Activated naive CD8-positive, alpha-beta T cell treated with anti-CD3 and anti-CD28 coated beads, Interleukin-2, amount 10 ng/mL, durations not matched to agents 7 days and 5 days (primary cell): ENCODE results near the gene MUC5AC. TPM values are rescaled to one million over a fixed set of nuclear protein-coding genes. Genes with fewer than 3 reads are reported as not detected.

Source experiments
- ATAC-seq: fragments of 150-1000 bp; cut with Tn5 transposase; one replicate; pipeline ENCODE4 v1.10.0; 2021; ENCODE audit warnings: low read depth, moderate library complexity
- POLR2A ChIA-PET: fragments of 350-600 bp; sonication (Branson Sonifier 250); formaldehyde crosslinking; loops from one replicate; lab custom pipeline; 2021; ENCODE audit warnings: antibody characterized with exemption; lab: Charles Lee
- DNase-seq: peaks from one replicate; pipeline ENCODE4 v3.0.0; 2021
- H3K27ac Mint-ChIP-seq: one replicate; pipeline ENCODE4 v1.8.0; 2022; ENCODE audit warnings: mild to moderate bottlenecking, mixed read lengths
- H3K27me3 Mint-ChIP-seq: one replicate; pipeline ENCODE4 v1.8.0; 2022; ENCODE audit warnings: mild to moderate bottlenecking, moderate library complexity, mixed read lengths
- H3K36me3 Mint-ChIP-seq: one replicate; pipeline ENCODE4 v1.8.0; 2021; ENCODE audit warnings: mild to moderate bottlenecking, mixed read lengths
- H3K4me1 Mint-ChIP-seq: one replicate; pipeline ENCODE4 v1.8.0; 2021; ENCODE audit warnings: mixed read lengths
- H3K4me3 Mint-ChIP-seq: one replicate; pipeline ENCODE4 v1.8.0; 2022; ENCODE audit warnings: mild to moderate bottlenecking, moderate library complexity, mixed read lengths
- H3K9me3 Mint-ChIP-seq: one replicate; pipeline ENCODE4 v1.8.0; 2021; ENCODE audit warnings: mixed read lengths
- total RNA-seq, 2 experiments: library from RNA; stranded (reverse); gene quantifications; one replicate each; pipeline ENCODE4 v1.2.3, GENCODE V29; 2021

MUC5AC gene
- total RNA-seq, 2 experiments from 2014 or later = not detected

DNA sequence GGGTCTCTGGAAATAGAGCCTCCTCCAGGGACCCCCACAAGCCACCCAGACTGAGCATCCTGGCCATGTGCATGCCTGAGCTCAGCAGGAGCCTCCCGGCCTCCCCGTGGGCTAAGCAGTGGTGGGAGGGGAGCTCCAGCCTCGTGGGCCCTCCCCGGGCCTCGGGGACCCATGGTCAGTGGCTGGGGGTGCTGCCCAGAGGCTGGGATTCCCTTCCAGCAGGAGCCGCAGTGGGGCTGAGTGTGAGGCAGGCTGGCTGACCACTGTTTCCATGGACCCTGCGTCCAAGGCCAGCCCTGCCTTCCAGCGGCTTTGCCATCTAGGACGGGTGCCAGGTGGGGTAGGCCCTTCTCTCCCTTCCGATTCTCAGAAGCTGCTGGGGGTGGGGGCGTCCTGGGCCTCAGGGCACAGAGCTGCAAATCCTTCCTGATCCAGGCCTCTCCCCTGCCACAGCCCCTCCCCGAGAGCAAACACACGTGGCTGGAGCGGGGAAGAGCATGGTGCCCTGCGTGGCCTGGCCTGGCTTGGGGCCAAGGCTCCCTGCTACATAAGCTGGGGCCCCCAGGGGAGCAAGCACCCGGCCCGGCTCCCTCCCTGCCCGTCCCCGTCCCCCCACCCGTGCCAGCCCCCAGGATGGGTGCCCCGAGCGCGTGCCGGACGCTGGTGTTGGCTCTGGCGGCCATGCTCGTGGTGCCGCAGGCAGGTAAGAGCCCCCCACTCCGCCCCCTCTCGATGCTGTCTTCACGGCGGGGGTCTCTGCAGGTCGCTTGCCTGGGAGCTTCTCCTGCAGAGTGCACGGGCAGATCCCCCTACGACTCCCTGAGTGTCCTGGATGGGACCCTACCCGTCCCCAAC is 65.0 kb downstream of the MUC5AC start, which contains the start of gene MUC5B:
TSS of gene MUC5B (plus strand) at position 576 of the 855 bp plus-strand sequence. CDS start at position 634, 58 bp downstream.
- H3K27ac Mint-ChIP-seq = no peak within 1 kb of the TSS
- ATAC-seq = no peak
- H3K4me1 Mint-ChIP-seq = no peaks in the 10 kb centered on the region
- H3K9me3 Mint-ChIP-seq = no peaks in the 10 kb centered on the region
- no peak for DNase-seq
- H3K36me3 Mint-ChIP-seq = no peaks in the 10 kb centered on the region
- H3K4me3 Mint-ChIP-seq = no peak within 1 kb of the TSS
- H3K27me3 Mint-ChIP-seq = no peaks in the 10 kb centered on the region
- POLR2A ChIA-PET = no interaction called here

DNA sequence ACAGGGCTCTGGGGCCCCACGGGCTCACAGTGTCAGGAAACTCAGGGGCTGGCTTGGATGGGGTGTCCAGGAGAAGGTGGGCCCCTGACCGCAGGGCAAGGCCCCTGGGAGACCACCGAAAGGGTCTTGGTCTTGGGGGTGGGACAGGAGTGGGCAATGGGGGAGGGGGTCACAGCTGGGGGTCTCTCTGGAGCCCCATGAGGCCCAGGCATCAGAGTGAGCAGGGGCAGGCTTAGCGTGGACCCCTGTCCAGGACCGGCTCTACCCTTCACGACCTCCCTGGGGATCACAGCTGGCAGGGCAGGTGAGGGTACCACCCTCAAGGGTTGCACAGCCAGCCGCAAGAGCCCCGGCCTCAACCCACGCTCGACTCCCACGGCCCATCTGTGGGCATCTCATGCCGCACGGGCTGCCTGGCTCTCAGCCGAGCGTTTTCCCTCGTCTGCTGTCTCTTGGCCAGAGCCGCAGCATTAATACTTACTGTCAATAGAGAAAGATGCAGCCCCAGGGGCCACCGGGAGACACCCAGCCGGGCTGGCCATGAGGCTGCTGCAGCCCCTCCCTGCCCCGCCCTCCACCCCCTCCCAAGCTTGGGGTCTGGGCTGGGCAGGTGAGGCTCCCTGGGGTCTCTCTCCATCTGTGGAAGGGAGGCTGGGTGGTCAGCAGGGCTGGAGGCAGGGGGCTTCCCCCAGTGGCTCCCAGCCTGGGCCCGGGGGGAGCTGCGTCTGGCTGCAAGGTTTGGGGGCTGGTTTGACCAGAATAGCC is 65.8 kb downstream of the MUC5AC start:
- DNase-seq (no peak), ATAC-seq (no peak)
- H3K9me3 Mint-ChIP-seq = no peaks in the 10 kb centered on the region
- no peak overlapping the region for H3K27ac Mint-ChIP-seq
- H3K36me3 Mint-ChIP-seq = no peaks in the 10 kb centered on the region
- H3K27me3 Mint-ChIP-seq = no peaks in the 10 kb centered on the region
- POLR2A ChIA-PET = no interaction called here
- H3K4me1 Mint-ChIP-seq = no peaks in the 10 kb centered on the region
- no peak overlapping the region for H3K4me3 Mint-ChIP-seq

DNA sequence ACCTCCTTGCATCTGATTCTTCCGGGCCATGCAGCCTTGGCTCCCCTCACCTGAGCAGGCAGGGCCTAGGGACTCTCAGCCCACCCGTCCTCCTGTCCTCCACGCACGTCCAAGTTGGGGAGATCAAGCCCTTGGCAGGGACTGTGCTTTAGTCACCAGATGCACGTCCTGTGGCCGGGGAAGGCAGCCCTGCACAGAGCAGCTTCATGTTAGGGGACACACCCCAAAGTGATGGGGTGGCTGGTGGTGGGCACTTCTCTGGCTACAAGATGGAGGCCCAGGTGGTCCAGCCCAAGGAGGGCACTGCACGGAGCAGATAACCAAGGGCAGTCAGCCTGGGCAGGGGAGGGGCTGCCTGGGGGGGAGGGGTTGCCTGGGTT is 66.3 kb downstream of the MUC5AC start:
- Mint-ChIP-seq H3K27ac (no peak overlapping the region), H3K9me3 (no peaks in the 10 kb centered on the region), H3K36me3 (no peaks in the 10 kb centered on the region), H3K4me3 (no peak overlapping the region), H3K27me3 (no peaks in the 10 kb centered on the region), H3K4me1 (no peaks in the 10 kb centered on the region)
- no peak for ATAC-seq
- POLR2A ChIA-PET = no interaction called here
- DNase-seq = no peak

DNA sequence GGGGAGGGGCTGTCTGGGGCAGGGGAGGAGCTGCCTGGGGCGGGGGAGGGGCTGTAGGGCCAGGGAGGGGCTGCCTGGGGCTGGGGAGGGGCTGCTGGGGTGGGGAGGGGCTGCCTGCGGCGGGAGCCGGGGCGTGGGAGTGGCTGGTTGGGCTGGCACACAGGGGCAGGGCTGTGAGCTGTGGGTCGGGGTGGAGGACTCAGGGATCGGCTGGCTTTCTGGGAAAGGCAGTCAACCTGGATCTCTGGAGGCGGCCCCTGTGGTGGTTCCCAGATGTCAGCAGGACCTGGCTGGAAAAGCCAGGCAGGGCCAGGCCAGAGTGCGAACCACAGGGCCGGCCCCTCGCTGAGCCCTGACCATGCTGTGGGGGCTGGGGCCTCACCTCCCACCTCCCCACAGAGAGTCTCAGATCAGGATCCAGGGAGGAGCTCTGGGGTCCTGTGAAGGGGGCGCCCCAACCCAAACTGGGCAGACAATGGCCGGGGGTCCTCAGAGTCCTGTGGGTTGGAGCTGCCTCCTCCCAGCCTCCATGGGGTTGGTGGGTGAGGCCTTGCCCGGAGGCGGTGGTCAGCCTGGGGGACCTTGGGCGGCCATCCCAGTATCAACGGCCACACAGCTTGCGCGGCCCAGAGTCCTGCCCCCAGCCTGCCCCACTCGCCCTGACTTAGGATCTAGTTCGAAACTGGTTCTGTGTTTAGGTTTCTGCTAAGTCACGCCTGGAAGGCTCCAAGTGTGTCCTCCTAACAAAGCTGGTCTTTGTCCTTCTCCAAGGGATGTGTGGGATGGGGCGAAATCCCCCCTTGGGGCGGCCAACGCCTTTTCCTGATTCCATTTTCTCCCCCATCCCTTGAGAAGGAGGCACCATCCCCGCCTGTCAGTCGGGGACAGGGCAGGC is 67.0 kb downstream of the MUC5AC start:
- H3K36me3 Mint-ChIP-seq = no peaks in the 10 kb centered on the region
- DNase-seq = no peak
- POLR2A ChIA-PET = no interaction called here

DNA sequence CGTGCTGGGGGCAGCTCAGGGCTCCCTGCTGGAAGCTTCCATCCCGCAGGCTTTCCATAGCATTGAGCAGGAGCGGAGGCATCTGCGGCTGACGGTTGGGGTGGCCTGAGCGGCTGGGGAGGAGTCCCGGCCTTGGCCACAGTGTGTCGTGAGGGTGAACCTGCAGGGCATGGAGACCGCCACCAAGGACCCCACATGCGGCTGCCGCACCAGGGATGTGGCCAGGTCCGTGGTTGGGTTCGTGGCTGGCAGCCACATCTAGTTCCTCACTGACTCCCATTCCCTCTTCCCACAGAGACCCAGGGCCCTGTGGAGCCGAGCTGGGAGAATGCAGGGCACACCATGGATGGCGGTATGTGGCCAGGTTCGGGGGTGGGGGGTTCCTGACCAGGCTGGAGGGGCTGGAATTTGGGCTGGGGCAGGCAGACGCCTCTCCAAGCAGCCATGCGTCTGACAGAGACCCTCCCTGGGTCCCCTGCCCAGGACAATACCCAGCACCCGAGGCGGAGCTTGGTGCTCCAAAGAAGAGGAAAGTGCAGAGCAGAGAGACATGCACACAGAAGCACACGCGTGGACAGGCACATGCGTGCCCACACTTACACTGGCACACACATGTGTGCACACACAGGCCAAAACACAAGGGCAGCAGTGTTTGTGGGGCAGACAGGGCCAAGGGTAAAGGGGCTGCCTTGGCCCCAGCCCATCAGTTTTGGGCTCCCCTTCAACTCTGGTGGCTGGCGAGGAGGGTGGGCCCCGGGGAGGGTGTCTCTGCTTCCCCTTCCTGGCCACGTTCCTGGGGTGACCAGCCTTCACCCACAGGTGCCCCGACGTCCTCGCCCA is 67.9 kb downstream of the MUC5AC start:
- H3K27me3 Mint-ChIP-seq = no peaks in the 10 kb centered on the region
- POLR2A ChIA-PET = no interaction called here
- no peaks in the 10 kb centered on the region for H3K4me1 Mint-ChIP-seq
- no peak for DNase-seq
- H3K36me3 Mint-ChIP-seq = no peaks in the 10 kb centered on the region
- no peaks in the 10 kb centered on the region for H3K9me3 Mint-ChIP-seq
- H3K27ac Mint-ChIP-seq = no peak overlapping the region
- H3K4me3 Mint-ChIP-seq = no peak overlapping the region
- no peak for ATAC-seq

More for the DNA sequence above, 67.0 kb downstream of the MUC5AC start:
- Mint-ChIP-seq H3K4me1 (no peaks in the 10 kb centered on the region), H3K27me3 (no peaks in the 10 kb centered on the region), H3K9me3 (no peaks in the 10 kb centered on the region), H3K27ac (no peak overlapping the region), H3K4me3 (no peak overlapping the region)
- ATAC-seq = no peak

DNA sequence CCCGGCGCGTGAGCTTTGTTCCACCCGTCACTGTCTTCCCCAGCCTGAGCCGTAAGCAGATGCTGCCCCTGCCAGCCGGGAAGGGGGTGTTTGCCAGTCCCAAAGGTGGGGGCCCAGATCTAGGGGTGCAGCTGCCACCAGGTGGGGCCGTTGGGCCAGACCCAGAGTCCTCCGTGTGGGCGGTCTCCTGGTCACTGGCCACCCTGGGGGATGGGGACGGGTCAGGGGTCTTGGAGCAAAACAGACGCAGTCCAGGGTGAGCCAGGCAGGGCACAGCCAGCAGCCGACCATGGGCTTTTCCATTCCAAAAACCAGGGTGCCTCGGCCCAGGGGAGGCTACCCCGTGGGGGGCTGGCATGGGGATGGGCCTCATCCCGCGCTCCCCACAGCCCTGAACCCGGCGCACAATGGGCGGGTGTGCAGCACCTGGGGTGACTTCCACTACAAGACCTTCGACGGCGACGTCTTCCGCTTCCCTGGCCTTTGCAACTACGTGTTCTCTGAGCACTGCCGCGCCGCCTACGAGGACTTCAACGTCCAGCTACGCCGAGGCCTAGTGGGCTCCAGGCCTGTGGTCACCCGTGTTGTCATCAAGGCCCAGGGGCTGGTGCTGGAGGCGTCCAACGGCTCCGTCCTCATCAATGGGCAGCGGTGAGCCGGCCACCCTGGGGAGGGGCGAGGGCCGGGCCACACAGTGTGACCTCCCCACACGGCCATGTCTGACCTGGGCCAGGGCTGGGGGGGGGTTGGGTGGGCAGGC is 68.7 kb downstream of the MUC5AC start:
- Mint-ChIP-seq H3K4me1 (no peaks in the 10 kb centered on the region), H3K36me3 (no peaks in the 10 kb centered on the region), H3K27ac (no peak overlapping the region), H3K9me3 (no peaks in the 10 kb centered on the region), H3K27me3 (no peaks in the 10 kb centered on the region), H3K4me3 (no peak overlapping the region)
- ATAC-seq (no peak), DNase-seq (peak; percentile 35)
- POLR2A ChIA-PET = no interaction called here

DNA sequence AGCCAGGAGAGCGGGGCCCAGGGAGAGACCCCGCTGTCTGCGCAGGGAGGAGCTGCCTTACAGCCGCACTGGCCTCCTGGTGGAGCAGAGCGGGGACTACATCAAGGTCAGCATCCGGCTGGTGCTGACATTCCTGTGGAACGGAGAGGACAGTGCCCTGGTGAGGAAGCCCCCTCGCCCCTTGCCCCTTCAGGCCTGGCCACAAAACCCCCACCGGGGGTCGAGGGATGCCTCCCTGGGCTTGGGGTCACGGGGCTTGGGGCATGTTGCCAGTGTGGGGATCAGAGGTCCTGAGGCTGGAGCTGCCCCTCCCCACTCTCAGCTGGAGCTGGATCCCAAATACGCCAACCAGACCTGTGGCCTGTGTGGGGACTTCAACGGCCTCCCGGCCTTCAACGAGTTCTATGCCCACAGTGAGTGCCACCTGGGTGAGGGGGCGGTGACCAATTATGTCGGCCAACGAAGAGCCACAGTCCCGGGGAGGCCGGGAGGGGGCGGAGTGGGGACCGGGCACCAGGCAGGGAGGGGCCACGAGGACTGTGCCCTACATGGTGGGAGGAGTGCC is 69.3 kb downstream of the MUC5AC start:
- H3K4me3 Mint-ChIP-seq = no peak overlapping the region
- H3K27me3 Mint-ChIP-seq = no peaks in the 10 kb centered on the region
- ATAC-seq (no peak), DNase-seq (no peak)
- H3K4me1 Mint-ChIP-seq = no peaks in the 10 kb centered on the region
- H3K9me3 Mint-ChIP-seq = no peaks in the 10 kb centered on the region
- H3K27ac Mint-ChIP-seq = no peak overlapping the region
- POLR2A ChIA-PET = no interaction called here
- H3K36me3 Mint-ChIP-seq = no peaks in the 10 kb centered on the region

DNA sequence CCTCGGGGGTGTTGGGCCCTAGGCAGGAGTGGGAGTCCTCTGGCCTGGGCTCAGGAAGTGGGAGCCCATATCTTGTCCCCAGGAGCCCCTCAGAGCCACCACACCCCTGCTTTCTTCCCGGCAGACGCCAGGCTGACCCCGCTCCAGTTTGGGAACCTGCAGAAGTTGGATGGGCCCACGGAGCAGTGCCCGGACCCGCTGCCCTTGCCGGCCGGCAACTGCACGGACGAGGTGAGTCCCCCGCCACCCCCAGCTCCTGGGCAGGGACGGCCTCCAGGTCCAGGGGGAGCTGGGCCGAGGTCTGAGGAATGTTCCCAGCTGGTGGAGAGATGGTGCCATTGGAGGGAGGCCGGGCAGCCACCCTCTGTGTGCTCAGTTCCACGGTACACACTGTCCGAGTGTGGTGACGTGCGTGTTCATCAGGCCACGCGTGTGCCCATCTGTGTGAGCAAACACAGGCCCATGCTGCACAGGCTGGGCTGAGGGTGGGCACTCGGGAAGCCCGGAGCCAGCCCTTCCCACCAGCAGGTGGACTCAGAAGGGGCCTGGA is 69.9 kb downstream of the MUC5AC start:
- H3K4me1 Mint-ChIP-seq = no peaks in the 10 kb centered on the region
- no peaks in the 10 kb centered on the region for H3K27me3 Mint-ChIP-seq

DNA sequence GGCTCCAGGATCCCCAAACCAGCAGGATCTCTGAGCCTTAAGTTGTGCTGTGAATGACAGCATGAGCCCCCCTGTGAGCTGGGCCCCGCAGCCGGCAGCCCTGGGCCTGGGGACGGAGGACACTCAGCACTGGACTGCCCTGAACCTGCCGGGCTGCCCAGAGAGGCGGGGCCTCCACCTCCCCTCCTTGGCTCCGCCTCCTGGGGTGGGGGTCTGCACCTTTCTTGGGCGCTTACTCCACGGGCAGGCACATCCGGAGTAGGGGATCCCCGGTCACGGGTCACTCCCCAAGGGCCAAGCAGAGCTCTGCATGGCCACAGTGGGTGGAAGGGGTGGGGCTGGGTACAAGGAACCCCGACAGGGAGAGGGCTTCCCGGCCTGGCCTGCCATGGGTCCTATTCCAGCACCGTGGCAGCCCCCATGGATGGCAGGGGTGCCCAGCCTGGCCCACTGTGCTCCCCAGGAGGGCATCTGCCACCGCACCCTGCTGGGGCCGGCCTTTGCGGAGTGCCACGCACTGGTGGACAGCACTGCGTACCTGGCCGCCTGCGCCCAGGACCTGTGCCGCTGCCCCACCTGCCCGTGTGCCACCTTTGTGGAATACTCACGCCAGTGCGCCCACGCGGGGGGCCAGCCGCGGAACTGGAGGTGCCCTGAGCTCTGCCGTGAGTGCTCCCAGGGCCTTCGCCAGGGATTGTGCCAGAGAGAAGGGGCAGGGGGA is 70.5 kb downstream of the MUC5AC start:
- H3K27me3 Mint-ChIP-seq = no peaks in the 10 kb centered on the region
- no peak for ATAC-seq
- no peaks in the 10 kb centered on the region for H3K4me1 Mint-ChIP-seq
- no peaks in the 10 kb centered on the region for H3K9me3 Mint-ChIP-seq
- H3K36me3 Mint-ChIP-seq = no peaks in the 10 kb centered on the region
- no peak for DNase-seq
- H3K4me3 Mint-ChIP-seq = no peak overlapping the region
- H3K27ac Mint-ChIP-seq = no peak overlapping the region
- POLR2A ChIA-PET = no interaction called here

More for the DNA sequence above, 69.9 kb downstream of the MUC5AC start:
- no peaks in the 10 kb centered on the region for H3K36me3 Mint-ChIP-seq
- H3K9me3 Mint-ChIP-seq = no peaks in the 10 kb centered on the region
- POLR2A ChIA-PET = no interaction called here
- ATAC-seq (no peak), DNase-seq (no peak)
- no peak overlapping the region for H3K4me3 Mint-ChIP-seq
- H3K27ac Mint-ChIP-seq = no peak overlapping the region

DNA sequence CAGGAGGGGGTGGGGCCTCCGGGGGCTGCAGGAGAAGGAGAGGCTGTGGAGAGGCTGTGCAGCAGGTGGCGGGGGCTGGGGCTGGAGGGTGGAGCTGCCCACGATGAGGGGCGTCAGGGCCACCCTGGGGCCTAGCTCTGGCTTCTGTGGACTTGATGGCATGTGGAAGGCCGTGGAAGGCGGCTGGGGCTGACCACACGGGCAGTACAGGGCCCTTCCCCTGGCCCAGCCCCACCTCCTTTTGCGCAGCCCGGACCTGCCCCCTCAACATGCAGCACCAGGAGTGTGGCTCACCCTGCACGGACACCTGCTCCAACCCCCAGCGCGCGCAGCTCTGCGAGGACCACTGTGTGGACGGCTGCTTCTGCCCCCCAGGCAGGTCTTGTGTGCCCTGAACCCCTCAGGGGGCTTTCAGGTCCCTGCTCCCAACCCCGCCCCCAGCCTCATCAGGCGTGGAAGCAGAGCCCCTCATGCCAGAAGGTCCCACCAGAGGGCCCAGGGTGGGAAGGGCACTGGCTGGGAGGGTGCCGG is 71.2 kb downstream of the MUC5AC start:
- Mint-ChIP-seq H3K4me3 (no peak overlapping the region), H3K27me3 (no peaks in the 10 kb centered on the region), H3K36me3 (no peaks in the 10 kb centered on the region), H3K9me3 (no peaks in the 10 kb centered on the region), H3K27ac (no peak overlapping the region), H3K4me1 (no peaks in the 10 kb centered on the region)
- ATAC-seq (no peak), DNase-seq (no peak)
- POLR2A ChIA-PET = no interaction called here

DNA sequence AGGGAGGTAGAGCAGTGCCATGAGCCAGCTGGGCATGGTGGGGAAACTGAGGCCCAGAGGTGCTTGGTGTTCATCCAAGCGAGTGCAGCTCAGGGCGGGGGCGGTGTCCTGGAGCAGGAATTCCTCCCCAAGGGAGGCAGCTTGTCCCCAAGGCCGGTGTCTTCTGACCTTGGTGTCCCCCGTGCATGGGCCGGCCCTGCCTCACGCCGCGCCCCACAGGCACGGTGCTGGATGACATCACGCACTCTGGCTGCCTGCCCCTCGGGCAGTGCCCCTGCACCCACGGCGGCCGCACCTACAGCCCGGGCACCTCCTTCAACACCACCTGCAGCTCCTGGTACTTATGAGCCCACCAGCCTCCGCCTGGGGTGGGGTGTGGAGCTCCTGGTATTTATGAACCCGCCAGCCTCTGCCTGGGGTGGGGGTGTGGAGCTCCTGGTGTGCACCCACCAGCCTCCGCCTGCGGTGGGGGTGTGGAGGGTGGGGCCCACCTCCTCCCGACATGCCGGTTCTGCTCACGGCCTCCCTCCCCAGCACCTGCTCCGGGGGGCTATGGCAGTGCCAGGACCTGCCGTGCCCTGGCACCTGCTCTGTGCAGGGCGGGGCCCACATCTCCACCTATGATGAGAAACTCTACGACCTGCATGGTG is 71.8 kb downstream of the MUC5AC start:
- Mint-ChIP-seq H3K4me3 (no peak overlapping the region), H3K4me1 (no peaks in the 10 kb centered on the region), H3K9me3 (no peaks in the 10 kb centered on the region), H3K27ac (no peak overlapping the region), H3K36me3 (no peaks in the 10 kb centered on the region), H3K27me3 (no peaks in the 10 kb centered on the region)
- no peak for DNase-seq
- ATAC-seq = no peak
- POLR2A ChIA-PET = no interaction called here
